ENCODE measurements around the gene UBL4B.

The UBL4B gene

DNA sequence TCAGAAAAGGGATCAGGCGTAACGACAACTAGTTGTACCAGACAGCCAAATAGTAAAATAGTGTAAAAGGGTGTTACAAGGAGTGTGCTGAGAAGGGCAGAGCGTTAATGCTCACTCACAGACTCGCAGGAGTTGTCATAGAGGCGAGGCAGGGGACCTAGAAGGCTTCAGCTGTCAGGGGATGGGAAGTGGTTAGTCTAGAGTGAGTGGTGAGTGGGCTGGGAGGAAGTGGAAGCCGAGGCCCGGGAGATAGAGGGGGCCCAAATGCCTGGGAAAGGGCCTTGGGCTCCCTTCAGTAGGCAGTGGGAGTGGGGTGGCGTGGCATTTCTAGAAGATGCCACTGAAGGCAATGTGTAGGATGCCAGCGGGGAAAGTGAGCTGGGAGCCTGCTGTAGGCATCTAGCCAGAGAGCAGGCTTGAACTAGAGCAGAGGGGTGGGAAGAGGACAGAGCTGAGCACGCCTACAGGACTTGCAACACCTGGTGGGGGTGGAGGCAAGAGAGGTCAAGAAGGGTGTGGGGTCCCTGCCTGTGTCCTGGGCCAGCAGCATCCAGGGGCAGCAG lies 48.4 kb downstream of the UBL4B start:
- 87% methylated on average over 10 of the region's 10 CpGs for WGBS
- Histone ChIP-seq H3K4me1 (ENCODE audit: insufficient read depth, low read length) (no peaks in the 10 kb centered on the region), H3K36me3 (ENCODE audit: insufficient read depth, low read length) (no peaks in the 10 kb centered on the region), H3K9me3 (ENCODE audit: insufficient read depth, low read depth, low read length) (no peaks in the 10 kb centered on the region), H3K27ac (ENCODE audit: low read depth, low read length) (no peak overlapping the region), H3K4me3 (ENCODE audit: low read length) (no peak overlapping the region), H3K27me3 (ENCODE audit: insufficient read depth, low read length) (peaks cover 7% of the 10 kb centered on the region), H3K9ac (ENCODE audit: low read depth, low read length) (no peak overlapping the region)

DNA sequence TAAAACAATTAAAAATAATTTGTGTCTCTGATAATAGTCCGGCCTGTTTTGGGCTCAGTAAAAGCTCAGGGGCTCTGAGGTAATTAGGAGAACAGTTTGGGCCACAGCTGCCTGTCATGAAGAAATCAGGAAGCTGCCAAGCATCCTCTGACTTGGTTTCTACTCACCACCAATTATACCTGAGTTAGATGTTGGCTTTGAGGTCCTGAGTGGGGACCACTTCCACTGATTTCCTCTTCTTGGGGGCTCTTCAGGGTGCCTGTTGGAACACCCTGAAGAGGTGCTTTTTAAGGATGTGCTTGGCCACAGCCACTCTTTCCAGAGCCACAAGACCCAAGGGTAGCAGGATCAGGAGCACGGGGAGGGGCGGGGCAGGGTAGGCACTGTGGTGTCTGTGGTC lies 48.9 kb downstream of the UBL4B start:
- Histone ChIP-seq H3K27ac (ENCODE audit: low read depth, low read length) (no peak overlapping the region), H3K4me1 (ENCODE audit: insufficient read depth, low read length) (no peaks in the 10 kb centered on the region), H3K9ac (ENCODE audit: low read depth, low read length) (no peak overlapping the region), H3K4me3 (ENCODE audit: low read length) (no peak overlapping the region), H3K27me3 (ENCODE audit: insufficient read depth, low read length) (peaks cover 2% of the 10 kb centered on the region; the same call in 1 of the 2 replicates), H3K9me3 (ENCODE audit: insufficient read depth, low read depth, low read length) (no peaks in the 10 kb centered on the region), H3K36me3 (ENCODE audit: insufficient read depth, low read length) (no peaks in the 10 kb centered on the region)
- WGBS = 93% methylated on average over 3 of the region's 3 CpGs

DNA sequence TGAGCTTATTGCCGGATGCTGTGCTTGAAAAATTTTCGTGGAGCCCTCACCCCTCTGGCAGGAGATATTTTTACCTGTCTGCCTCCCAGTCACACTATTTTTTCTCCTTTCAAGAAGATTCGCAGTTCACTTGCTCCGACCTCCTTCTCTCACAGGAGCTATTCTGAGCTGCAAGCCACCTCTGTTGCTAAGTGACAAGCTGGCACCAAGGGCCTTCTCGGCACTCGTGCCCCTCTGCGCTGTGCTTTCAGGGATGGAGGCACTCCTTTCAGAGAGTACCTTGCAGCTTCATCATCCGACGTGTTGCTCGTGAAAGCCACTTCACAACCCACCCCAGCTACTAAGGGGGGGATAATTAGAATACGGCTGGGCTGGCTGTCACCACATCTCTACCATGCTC lies 49.6 kb downstream of the UBL4B start:
- 93% methylated on average over 10 of the region's 11 CpGs for WGBS
- no peaks in the 10 kb centered on the region; the same call in 1 of the 2 replicates for H3K27me3 ChIP-seq (ENCODE audit: insufficient read depth, low read length)

More for the DNA sequence above, 49.6 kb downstream of the UBL4B start:
- Histone ChIP-seq H3K36me3 (ENCODE audit: insufficient read depth, low read length) (no peaks in the 10 kb centered on the region), H3K27ac (ENCODE audit: low read depth, low read length) (no peak overlapping the region), H3K4me3 (ENCODE audit: low read length) (no peak overlapping the region), H3K4me1 (ENCODE audit: insufficient read depth, low read length) (no peaks in the 10 kb centered on the region), H3K9me3 (ENCODE audit: insufficient read depth, low read depth, low read length) (no peaks in the 10 kb centered on the region), H3K9ac (ENCODE audit: low read depth, low read length) (no peak overlapping the region)
